ENCODE results near the gene TBCB. TPM values are rescaled to one million over a fixed set of nuclear protein-coding genes. Genes with fewer than 3 reads are reported as not detected.

Gene TBCB
- total and polyA plus RNA-seq, 9 donors = 94.3 to 175 (median 144) TPM

GRCh38 chr19:36073121-36073876 is 42.0 kb upstream of the TBCB start:
- intact Hi-C loops (cut with DNase I) = no loop called here
- H3K27me3 ChIP-seq = no peaks in the 10 kb centered on the region
- peaks cover 2% of the 10 kb centered on the region for H3K4me1 ChIP-seq (ENCODE audit: insufficient read depth)
- no peaks in the 10 kb centered on the region for H3K36me3 ChIP-seq
- no peaks in the 10 kb centered on the region for H3K9me3 ChIP-seq
- H3K27ac ChIP-seq = no peak overlapping the region
- 87 to 89% (median 88%) methylated on average over 10 of the region's 10 CpGs for WGBS, 3 donors
- no peak overlapping the region for H3K4me3 ChIP-seq
- TF ChIP-seq CTCF (IDR thresholded peaks at IDR 0.05) (no peak), POLR2A (IDR thresholded peaks at IDR 0.05) (no peak), EP300 (IDR thresholded peaks at IDR 0.05) (no peak)
- no peak for DNase-seq

- 51 to 74% (median 63%) methylated on average over 3 of the region's 3 CpGs for WGBS, 3 donors
- H3K9me3 ChIP-seq = no peaks in the 10 kb centered on the region
- DNase-seq = no peak
- no peak overlapping the region for H3K4me3 ChIP-seq
- no peaks in the 10 kb centered on the region for H3K36me3 ChIP-seq
- H3K27me3 ChIP-seq = no peaks in the 10 kb centered on the region
- peak overlapping the region in 1 of 2 donors; percentile 26 for H3K27ac ChIP-seq
- intact Hi-C loops (cut with DNase I) = no loop called here
- H3K4me1 ChIP-seq (ENCODE audit: insufficient read depth) = peaks cover 5% of the 10 kb centered on the region
- no peak for TF ChIP-seq CTCF (IDR thresholded peaks at IDR 0.05)
- no peak for TF ChIP-seq EP300 (IDR thresholded peaks at IDR 0.05)
- TF ChIP-seq POLR2A (IDR thresholded peaks at IDR 0.05) = no peak
Measured at GRCh38 chr19:36079389-36079945, 35.8 kb upstream of the TBCB start.

GRCh38 chr19:36081385-36081784 is 33.9 kb upstream of the TBCB start:
- intact Hi-C loops (cut with DNase I) = no loop called here
- Histone ChIP-seq H3K27ac (no peak overlapping the region), H3K4me3 (no peak overlapping the region), H3K4me1 (ENCODE audit: insufficient read depth) (peaks cover 5% of the 10 kb centered on the region), H3K9me3 (no peaks in the 10 kb centered on the region), H3K27me3 (no peaks in the 10 kb centered on the region), H3K36me3 (no peaks in the 10 kb centered on the region)
- no peak for TF ChIP-seq EP300 (IDR thresholded peaks at IDR 0.05)
- TF ChIP-seq CTCF (IDR thresholded peaks at IDR 0.05) = no peak
- TF ChIP-seq POLR2A (IDR thresholded peaks at IDR 0.05) = no peak
- no peak for DNase-seq
- 56 to 82% (median 62%) methylated on average over 3 of the region's 3 CpGs for WGBS, 3 donors

- 90 to 95% (median 93%) methylated on average over 7 of the region's 7 CpGs for WGBS, 3 donors
- intact Hi-C loops (cut with DNase I) = no loop called here
- DNase-seq = no peak
- TF ChIP-seq CTCF (IDR thresholded peaks at IDR 0.05) (no peak), POLR2A (IDR thresholded peaks at IDR 0.05) (no peak), EP300 (IDR thresholded peaks at IDR 0.05) (no peak)
- no peak overlapping the region for H3K27ac ChIP-seq
- H3K27me3 ChIP-seq = no peaks in the 10 kb centered on the region
- H3K4me1 ChIP-seq (ENCODE audit: insufficient read depth) = peaks cover 5% of the 10 kb centered on the region
- H3K36me3 ChIP-seq = no peaks in the 10 kb centered on the region
- H3K4me3 ChIP-seq = no peak overlapping the region
- no peaks in the 10 kb centered on the region for H3K9me3 ChIP-seq
Measured at GRCh38 chr19:36081894-36082293, 33.4 kb upstream of the TBCB start.

Data from ovary (tissue), 9 donors.